ENCODE results near the gene COLEC12.

The COLEC12 gene

DNA sequence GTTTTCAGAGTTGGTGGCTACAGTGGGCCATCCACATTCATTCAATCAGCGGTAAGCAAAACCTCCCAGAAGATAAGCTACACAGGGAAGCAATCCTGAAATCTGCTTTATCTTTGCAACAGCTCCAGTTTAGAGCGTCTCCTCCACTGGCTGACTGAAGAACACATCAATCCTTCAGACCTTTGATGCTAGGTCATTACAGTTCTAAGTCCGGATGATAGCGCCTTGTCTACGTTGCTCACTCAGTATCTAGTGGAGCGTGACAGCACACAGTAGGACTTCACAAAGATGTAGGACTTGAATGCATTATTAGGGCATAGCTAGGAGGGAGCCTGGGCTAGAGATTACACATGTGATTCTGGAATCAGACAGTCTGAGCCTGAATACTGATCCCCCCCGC, 5.0 kb downstream of the COLEC12 start:
- Histone ChIP-seq H3K9me3 (no peaks in the 10 kb centered on the region), H3K36me3 (replicated peaks) (no peaks in the 10 kb centered on the region), H3K4me3 (no peak overlapping the region), H3K27me3 (ENCODE audit: low read depth) (peaks cover 20% of the 10 kb centered on the region), H3K4me1 (no peaks in the 10 kb centered on the region)
- in situ Hi-C loops (cut with MboI; ENCODE audit: low sequenced_read_pairs) = no loop called here
- no peak for DNase-seq (ENCODE audit: low spot score in 2 of 2)

DNA sequence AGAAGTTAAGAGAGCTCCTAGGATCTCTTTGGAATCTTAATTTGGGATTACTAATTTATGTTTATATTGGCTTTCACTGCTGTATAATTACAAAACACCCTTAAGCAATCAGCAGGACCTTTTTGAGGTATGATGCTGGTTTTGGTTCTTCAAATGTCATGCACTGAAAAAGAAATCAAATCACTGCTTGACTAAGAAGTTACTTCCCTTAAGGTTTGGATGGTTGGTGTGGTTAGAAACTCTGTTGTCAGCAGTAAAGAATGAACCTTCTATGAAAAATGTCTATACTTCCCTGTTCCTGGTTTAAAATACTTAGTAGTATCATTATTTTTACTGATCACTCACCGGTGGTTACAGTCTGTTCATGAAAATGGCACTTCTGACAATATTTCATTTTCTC, 5.5 kb downstream of the COLEC12 start:
- H3K27me3 ChIP-seq (ENCODE audit: low read depth) = peaks cover 17% of the 10 kb centered on the region
- DNase-seq (ENCODE audit: low spot score in 2 of 2) = no peak
- H3K4me1 ChIP-seq = no peaks in the 10 kb centered on the region
- H3K36me3 ChIP-seq (replicated peaks) = no peaks in the 10 kb centered on the region
- H3K9me3 ChIP-seq = no peaks in the 10 kb centered on the region
- in situ Hi-C loops (cut with MboI; ENCODE audit: low sequenced_read_pairs) = no loop called here
- no peak overlapping the region for H3K4me3 ChIP-seq

GRCh38 chr18:493986-494983, 6.2 kb downstream of the COLEC12 start:
- in situ Hi-C loops (cut with MboI; ENCODE audit: low sequenced_read_pairs) = no loop called here
- DNase-seq (ENCODE audit: low spot score in 2 of 2) = no peak
- no peak overlapping the region for H3K4me3 ChIP-seq
- no peaks in the 10 kb centered on the region for H3K9me3 ChIP-seq
- peaks cover 10% of the 10 kb centered on the region for H3K27me3 ChIP-seq (ENCODE audit: low read depth)
- no peaks in the 10 kb centered on the region for H3K4me1 ChIP-seq
- no peaks in the 10 kb centered on the region for H3K36me3 ChIP-seq (replicated peaks)

GRCh38 chr18:492451-492850, 8.1 kb downstream of the COLEC12 start:
- no peak for DNase-seq (ENCODE audit: low spot score in 2 of 2)

DNA sequence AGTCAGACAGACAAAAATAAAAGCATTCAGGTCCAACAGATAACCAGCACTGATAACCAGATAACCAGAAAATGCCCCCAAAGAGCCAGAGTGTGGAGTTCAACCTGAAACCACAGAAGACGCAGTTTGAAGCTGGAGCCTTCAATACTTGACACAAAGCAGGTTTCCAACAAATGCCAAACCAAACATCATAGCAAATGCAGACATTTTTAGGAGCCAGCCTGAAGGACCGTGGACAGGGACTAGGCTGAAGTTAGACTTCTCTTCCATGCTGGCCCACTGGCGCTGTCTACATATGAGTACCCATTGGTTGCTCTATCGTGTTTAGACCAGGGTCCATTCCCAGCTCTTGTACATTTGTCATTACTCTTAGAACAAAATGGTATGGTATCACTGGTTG, 9.9 kb downstream of the COLEC12 start:
- in situ Hi-C loops (cut with MboI; ENCODE audit: low sequenced_read_pairs) = no loop called here
- H3K4me3 ChIP-seq = no peak overlapping the region
- no peaks in the 10 kb centered on the region for H3K36me3 ChIP-seq (replicated peaks)
- DNase-seq (ENCODE audit: low spot score in 2 of 2) = no peak
- H3K27me3 ChIP-seq (ENCODE audit: low read depth) = 0 out of 2 replicates have a peak, but pooled peaks cover 3% of the 10 kb centered on the region
- H3K9me3 ChIP-seq = no peaks in the 10 kb centered on the region
- no peaks in the 10 kb centered on the region for H3K4me1 ChIP-seq

More at GRCh38 chr18:492451-492850, 8.1 kb downstream of the COLEC12 start:
- Histone ChIP-seq H3K27me3 (ENCODE audit: low read depth) (0 out of 2 replicates have a peak, but pooled peaks cover 3% of the 10 kb centered on the region), H3K4me3 (no peak overlapping the region), H3K36me3 (replicated peaks) (no peaks in the 10 kb centered on the region), H3K4me1 (no peaks in the 10 kb centered on the region), H3K9me3 (no peaks in the 10 kb centered on the region)
- in situ Hi-C loops (cut with MboI; ENCODE audit: low sequenced_read_pairs) = no loop called here

GRCh38 chr18:490024-490366, 10.5 kb downstream of the COLEC12 start:
- in situ Hi-C loops (cut with MboI; ENCODE audit: low sequenced_read_pairs) = no loop called here

DNA sequence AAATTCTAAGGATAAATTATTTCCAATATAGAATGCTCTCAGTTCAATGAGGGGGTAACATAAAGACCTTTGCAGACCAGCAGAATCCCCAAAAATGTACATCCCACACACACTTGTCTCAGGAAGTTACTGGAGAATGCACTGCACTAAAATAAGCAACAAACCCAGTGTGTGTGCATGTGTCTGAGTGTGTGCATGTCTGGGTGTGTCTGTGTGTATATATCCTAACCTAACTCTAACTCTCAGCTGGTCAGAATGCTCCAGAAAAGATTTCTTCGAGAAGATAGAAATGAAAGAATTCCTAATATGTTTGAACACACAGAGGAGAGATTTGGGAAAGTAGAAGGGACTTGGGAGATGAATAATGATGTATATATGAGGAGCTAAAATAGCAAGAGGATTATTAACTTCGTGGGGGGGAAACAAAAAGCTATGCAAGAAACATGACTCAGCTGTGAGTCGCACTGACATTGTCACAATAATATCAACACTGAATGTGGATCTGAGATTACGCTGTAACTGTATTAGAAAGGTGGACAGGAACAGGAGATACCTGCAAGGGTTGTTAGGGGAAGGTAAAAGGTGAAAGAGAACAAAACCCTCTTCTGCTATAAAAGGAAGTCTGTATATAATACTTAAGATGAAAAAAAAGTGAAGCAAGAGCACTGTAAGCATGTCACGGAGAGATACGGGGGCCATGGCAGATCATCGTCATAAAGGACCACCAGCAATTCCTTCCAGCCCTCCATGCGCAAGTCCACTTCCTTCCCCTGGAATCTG, 11.1 kb downstream of the COLEC12 start:
- H3K4me3 ChIP-seq = no peak overlapping the region
- in situ Hi-C loops (cut with MboI; ENCODE audit: low sequenced_read_pairs) = no loop called here
- no peaks in the 10 kb centered on the region for H3K9me3 ChIP-seq
- no peaks in the 10 kb centered on the region for H3K27me3 ChIP-seq (ENCODE audit: low read depth)
- H3K36me3 ChIP-seq (replicated peaks) = no peaks in the 10 kb centered on the region
- DNase-seq (ENCODE audit: low spot score in 2 of 2) = no peak
- no peaks in the 10 kb centered on the region for H3K4me1 ChIP-seq

More at GRCh38 chr18:490024-490366, 10.5 kb downstream of the COLEC12 start:
- Histone ChIP-seq H3K27me3 (ENCODE audit: low read depth) (0 out of 2 replicates have a peak, but pooled peaks cover 3% of the 10 kb centered on the region), H3K9me3 (no peaks in the 10 kb centered on the region), H3K4me3 (no peak overlapping the region), H3K36me3 (replicated peaks) (no peaks in the 10 kb centered on the region), H3K4me1 (no peaks in the 10 kb centered on the region)
- no peak for DNase-seq (ENCODE audit: low spot score in 2 of 2)

DNA sequence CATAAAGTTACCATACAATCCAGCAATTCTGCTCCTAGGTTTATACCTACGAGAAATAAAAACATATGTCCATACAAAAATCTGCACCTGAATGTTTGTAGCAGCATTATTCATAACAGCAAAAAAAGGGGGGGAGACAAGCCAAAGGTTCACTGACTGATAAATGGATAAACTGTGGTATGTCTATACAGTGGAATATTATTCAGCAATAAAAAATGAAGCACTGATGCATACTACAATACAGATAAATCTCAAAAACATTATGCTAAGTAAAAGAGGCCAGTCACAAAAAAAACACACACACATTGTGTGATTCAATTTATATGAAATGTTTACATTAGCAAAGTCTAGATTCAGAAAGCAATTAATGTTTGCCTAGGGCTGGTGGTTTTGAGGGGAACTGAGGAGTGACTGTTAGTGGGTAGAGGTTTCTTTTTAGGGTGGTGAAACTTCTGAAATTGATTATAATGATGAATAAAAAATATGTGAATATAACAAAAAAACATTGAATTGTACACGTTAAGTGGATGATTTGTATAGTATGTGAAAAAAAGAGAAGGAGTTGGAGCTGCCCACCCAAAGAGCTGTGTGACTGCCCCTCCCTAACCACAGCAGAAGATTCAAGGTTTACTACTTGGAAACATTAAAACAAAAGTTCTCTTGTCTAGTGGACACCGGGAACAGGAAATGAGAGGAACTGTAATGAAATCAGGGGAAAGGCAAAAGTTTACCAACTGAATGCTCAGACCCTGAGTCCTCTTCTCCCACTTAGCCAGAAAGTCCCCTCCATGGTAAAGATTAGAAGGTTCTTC, 13.4 kb downstream of the COLEC12 start:
- Histone ChIP-seq H3K36me3 (replicated peaks) (no peaks in the 10 kb centered on the region), H3K4me3 (no peak overlapping the region), H3K27me3 (ENCODE audit: low read depth) (no peaks in the 10 kb centered on the region), H3K9me3 (no peaks in the 10 kb centered on the region), H3K4me1 (no peaks in the 10 kb centered on the region)
- in situ Hi-C loops (cut with MboI; ENCODE audit: low sequenced_read_pairs) = no loop called here
- DNase-seq (ENCODE audit: low spot score in 2 of 2) = no peak

DNA sequence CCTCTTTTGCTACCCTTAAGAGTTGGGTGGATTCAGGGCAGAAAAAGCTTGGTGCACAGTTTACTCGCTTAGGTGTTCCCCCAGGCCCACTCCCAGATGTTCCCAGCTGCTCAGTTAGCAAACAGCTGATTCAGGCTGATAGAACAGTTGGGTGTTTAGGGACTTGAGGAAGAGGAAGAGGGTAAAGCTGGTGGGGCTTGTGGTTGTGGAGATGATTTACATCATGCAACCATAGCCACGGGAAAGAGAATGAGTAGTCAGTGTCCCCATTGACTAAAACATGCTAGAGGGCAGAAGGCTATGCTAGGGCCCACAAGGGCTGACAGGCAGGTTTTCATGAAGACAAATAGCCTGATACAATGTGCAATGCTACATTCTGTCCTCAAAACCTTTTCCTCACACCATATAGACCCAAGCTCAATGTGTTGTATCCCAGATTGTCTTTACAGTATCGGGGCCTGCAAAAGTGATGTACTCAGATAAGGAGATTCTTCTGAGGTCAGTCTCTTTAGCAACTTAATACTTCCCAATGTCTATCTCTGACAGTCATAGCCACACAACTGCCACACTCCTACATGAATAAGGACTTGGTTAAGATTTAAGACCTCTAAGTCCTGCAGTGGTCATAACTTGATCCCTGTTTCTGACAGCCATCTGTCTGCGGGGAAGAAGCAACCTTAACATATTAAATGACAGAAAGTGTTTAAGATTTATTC, 15.6 kb downstream of the COLEC12 start:
- Histone ChIP-seq H3K4me1 (no peaks in the 10 kb centered on the region), H3K9me3 (no peaks in the 10 kb centered on the region), H3K4me3 (no peak overlapping the region), H3K27me3 (ENCODE audit: low read depth) (no peaks in the 10 kb centered on the region), H3K36me3 (replicated peaks) (no peaks in the 10 kb centered on the region)
- in situ Hi-C loops (cut with MboI; ENCODE audit: low sequenced_read_pairs) = no loop called here
- no peak for DNase-seq (ENCODE audit: low spot score in 2 of 2)

- Histone ChIP-seq H3K9me3 (no peaks in the 10 kb centered on the region), H3K36me3 (replicated peaks) (no peaks in the 10 kb centered on the region), H3K27me3 (ENCODE audit: low read depth) (no peaks in the 10 kb centered on the region), H3K4me3 (no peak overlapping the region), H3K4me1 (no peaks in the 10 kb centered on the region)
- in situ Hi-C loops (cut with MboI; ENCODE audit: low sequenced_read_pairs) = no loop called here
- DNase-seq (ENCODE audit: low spot score in 2 of 2) = no peak
Observed at GRCh38 chr18:478681-479080, 21.8 kb downstream of the COLEC12 start.

GRCh38 chr18:477565-477964, 22.9 kb downstream of the COLEC12 start:
- in situ Hi-C loops (cut with MboI; ENCODE audit: low sequenced_read_pairs) = no loop called here
- H3K36me3 ChIP-seq (replicated peaks) = no peaks in the 10 kb centered on the region
- H3K4me1 ChIP-seq = no peaks in the 10 kb centered on the region
- no peak overlapping the region for H3K4me3 ChIP-seq
- no peaks in the 10 kb centered on the region for H3K9me3 ChIP-seq
- H3K27me3 ChIP-seq (ENCODE audit: low read depth) = no peaks in the 10 kb centered on the region
- DNase-seq (ENCODE audit: low spot score in 2 of 2) = no peak

GRCh38 chr18:476251-476664, 24.2 kb downstream of the COLEC12 start:
- in situ Hi-C loops (cut with MboI; ENCODE audit: low sequenced_read_pairs) = no loop called here
- no peaks in the 10 kb centered on the region for H3K4me1 ChIP-seq
- H3K27me3 ChIP-seq (ENCODE audit: low read depth) = no peaks in the 10 kb centered on the region
- H3K9me3 ChIP-seq = no peaks in the 10 kb centered on the region
- no peak for DNase-seq (ENCODE audit: low spot score in 2 of 2)
- H3K36me3 ChIP-seq (replicated peaks) = no peaks in the 10 kb centered on the region
- H3K4me3 ChIP-seq = no peak overlapping the region

Measured in HAP-1 (cell line).